GM19467 (cell line): Measurements from ENCODE around the gene HEBP2.
"Not testable (repeated sequence)": the region's sequence is repeated elsewhere in the genome, so short reads cannot be mapped to it uniquely, and the experiment has no call there.

Experiments
- ATAC-seq: cut with Tn5 transposase; IDR thresholded peaks from one replicate; pipeline ENCODE4 v1.9.1; 2021; ENCODE audit warnings: mild to moderate bottlenecking, moderate library complexity; ENCODE audit not compliant: unreplicated experiment

The HEBP2 gene

GRCh38 chr6:138403801-138404665, at the start of gene HEBP2:
HEBP2 (plus strand) TSS chr6:138404223; CDS start chr6:138404496, 273 bp downstream.
- ATAC-seq = peak; percentile 85

- no peak for ATAC-seq
Observed at GRCh38 chr6:138357928-138358327, 46.1 kb upstream of the HEBP2 start.

DNA sequence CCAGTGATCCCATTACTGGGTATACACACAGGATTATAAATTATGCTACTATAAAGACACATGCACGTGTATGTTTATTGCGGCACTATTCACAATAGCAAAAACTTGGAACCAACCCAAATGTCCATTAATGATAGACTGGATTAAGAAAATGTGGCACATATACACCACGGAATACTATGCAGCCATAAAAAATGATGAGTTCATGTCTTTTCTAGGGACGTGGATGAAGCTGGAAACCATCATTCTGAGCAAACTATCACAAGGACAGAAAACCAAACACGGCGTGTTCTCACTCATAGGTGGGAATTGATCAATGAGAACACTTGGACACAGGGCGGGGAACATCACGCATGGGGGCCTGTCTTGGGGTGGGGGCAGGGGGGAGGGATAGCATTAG, 35.3 kb upstream of the HEBP2 start:
- not testable (repeated sequence) for ATAC-seq

GRCh38 chr6:138370631-138371451, 33.2 kb upstream of the HEBP2 start:
- no peak for ATAC-seq

GRCh38 chr6:138371452-138371711, 32.6 kb upstream of the HEBP2 start:
- no peak for ATAC-seq

DNA sequence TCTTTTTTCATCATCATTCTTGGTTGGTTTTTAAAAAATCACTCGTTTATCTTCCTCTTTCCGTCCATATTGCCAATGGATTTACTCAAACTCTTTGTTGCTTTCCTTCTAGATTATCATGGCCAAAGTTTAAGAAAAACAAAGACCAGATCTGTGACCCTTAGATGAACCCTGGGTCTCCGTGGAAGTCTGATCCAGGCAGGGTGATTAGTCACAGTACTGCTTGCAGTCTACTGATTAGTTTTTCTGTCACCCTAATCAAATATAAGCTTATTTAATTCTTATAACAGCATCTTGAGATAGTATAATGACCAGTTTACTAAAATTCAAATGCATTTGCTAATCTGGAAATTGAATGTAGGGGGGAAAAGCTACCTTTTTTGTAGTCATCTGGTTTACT, 32.3 kb upstream of the HEBP2 start:
- no peak for ATAC-seq

DNA sequence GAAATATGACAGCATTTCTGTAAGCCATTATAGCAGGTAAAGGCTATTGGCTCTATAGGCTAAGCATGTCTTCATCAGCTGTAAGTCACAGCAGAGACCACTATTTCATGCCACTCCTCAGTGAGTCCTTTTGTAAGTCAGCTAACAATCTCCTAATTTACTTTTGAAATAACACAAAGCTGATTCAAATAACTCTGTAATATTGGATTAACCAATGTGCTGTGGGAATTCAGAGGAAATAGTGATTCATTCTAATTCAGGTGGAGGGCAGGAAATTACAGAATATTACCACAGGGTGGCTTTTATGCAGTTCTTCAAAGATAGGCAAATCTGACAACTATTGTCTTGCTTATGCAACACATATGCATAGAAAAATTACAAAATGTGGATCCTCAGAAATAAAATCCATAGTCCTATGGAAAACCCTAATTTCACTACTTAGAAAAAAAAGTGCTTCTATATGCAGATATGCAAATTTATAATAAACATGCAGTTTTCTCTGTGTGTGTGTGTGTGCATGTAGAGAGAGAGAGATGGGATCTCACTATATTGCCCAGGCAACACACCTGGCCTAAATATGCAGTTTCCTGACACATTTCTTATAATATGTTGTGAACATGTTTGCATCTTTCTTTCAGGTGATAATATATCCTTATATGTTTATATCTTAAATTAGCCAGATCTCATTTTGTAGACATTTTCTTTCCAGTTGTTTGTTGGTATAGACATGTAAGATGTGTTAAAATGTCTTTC, 31.1 kb upstream of the HEBP2 start:
- no peak for ATAC-seq

DNA sequence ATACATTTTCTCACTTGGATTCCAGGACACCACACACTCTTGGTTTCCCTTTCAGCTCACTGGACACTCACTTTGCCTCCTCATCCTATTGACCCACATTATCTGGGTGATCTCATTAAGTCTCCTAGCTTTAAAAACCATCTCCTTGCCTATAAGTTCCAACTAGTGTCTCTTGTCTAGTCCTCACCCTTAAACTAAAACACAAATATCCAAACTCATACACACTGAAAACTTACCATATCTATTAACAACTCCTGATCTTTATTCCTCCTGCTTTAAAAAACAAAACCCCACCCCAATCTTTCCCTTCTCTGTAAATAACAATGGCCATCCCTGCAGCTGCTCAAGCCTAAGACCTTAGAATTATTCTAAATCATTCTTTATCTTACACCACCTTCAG, 29.8 kb upstream of the HEBP2 start:
- no peak for ATAC-seq

DNA sequence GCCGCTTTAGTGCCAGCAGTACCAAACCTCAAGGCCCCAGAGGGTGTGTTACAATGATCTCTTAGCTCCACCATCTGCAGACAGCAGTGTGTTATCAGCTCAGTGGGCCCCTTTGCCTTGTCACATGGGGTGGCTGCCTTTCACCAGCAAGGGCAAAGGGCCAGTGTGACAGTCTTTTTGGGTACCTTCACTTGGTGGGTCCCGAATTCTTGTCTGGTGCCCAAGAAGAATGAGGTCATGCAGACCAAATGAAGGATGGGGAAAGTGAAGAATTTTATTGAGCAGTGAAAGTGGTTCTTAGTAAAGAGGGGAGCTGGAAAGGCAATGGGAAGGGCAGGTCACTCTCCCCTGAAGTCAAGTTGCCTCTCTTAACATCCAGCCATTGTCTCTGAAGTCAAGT, 29.2 kb upstream of the HEBP2 start:
- ATAC-seq = no peak

GRCh38 chr6:138377042-138377441, 27.0 kb upstream of the HEBP2 start:
- ATAC-seq = no peak

GRCh38 chr6:138377844-138378243, 26.2 kb upstream of the HEBP2 start, which contains the start of gene SMIM28:
SMIM28 (plus strand) TSS chr6:138377905; CDS start chr6:138378073, 168 bp downstream.
- no peak for ATAC-seq

- ATAC-seq = no peak
Observed at GRCh38 chr6:138378463-138378862, 25.6 kb upstream of the HEBP2 start.

DNA sequence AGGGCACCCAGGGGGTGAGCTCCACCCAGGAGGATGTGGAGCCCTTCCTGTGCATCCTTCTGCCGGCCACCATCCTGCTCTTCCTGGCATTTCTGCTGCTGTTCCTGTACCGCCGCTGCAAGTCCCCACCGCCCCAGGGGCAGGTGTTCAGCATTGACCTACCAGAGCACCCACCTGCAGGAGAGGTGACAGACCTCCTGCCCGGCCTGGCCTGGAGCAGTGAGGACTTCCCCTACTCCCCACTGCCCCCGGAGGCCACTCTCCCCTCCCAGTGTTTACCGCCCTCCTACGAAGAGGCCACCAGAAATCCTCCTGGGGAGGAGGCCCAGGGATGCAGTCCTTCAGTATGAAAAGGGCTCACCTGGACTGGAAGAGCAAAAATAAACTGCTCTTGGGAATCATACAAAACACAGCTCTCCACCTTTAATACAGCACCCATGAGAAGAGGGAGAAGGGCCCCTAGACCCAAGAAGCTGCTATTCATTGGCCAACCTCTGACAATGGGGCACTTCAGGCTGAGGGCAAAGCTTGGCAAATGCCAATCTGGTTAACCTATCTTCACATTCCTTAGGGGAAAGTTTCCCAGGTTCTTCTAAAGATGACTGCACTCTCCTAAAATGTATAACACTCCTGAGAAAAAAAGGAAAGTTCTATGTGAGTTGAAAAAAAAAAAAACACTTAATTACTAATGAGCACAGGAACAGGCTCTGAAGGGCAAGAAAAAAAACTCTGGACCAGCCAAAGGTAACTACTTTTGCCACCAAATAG, 21.3 kb upstream of the HEBP2 start:
- no peak for ATAC-seq

DNA sequence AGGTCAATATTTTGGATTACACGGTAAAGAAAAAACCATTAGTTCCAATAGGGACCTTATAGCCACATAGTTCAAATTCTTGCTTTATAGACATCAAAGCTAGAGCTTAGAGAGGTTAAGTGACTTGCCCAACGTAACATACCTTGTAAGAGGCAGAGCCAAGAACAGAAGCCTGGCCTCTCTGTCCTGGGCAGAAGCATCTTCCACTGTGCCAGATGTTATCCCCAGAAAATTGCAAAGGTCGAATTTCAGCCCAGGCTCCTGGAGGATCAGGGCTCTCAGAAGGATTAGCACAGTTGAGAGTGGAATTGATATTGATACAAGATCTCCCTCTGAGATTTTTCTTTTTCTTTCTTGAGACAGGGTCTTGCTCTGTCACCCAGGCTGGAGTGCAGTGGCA, 20.2 kb upstream of the HEBP2 start:
- no peak for ATAC-seq

DNA sequence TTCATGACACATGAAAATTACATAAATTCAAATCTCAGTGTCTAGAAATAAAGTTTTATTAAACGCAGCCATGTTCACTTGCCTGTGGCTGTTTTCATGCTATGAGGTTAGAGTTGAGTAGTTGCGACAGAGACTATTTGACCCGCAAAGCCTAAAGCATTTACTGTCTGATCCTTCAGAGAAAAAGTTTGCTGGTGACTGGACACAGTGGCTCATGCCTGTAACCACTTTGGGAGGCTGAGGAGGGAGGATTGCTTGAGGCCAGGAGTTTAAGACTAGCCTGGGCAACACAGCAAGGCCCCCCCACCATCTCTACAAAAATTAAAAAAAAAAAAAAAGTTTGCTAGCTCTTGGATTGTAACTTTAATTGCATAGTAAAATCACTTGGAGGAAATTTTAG, 17.1 kb upstream of the HEBP2 start:
- ATAC-seq = no peak

DNA sequence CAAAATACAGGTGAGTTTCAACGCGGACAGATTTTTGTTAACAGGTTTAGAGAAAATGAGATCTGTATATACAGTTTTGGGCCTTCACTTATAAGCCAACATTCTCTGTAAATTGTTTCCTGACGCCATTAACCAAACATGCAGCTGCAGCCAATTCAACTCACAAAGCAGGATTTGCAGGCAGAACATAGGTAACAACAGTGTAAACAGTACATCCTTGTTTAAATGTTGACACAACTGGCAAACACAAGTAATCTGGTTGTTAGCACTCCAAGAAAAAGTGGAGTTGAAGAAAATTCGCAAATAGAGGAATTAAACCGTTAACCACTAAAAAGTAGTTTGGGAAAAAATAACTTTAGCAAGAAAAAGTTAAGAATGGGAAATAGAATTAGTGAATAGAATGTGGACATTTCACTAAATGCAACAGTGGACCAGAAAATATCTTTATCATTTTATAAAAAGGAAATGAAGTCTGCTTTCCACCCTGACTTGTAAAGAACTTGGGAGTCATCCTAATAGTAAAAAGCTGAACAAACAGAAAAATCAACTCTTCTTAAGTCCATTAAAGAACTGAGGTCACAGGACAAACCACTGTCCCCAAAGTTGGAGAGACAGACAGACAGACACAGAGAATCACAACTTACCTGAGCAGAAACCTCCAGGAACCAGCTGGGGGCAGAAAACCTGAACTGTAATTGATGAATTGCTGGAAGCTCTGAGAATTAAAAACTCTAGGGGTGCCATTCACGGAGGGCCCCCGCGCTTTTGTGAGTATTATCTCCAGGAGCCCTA, 16.2 kb upstream of the HEBP2 start:
- ATAC-seq = no peak

DNA sequence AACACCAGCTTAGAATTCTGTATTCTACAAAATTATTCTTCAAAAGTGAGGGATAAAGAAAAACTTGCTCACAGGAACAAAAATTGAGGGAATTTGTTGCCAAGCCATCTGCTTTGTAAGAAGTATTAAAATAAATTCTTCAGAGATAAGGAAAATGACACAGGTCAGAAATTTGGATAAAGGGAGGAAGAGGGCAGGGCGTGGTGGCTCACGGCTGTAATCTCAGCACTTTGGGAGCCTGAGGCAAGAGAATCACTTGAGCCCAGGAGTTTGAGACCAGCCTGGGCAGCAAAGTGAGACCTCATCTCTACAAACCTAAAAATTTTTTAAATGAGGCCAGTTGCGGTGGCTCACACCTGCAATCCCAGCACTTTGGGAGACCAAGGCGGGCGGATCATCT, 14.5 kb upstream of the HEBP2 start:
- ATAC-seq = no peak

GRCh38 chr6:138393871-138394783, 9.9 kb upstream of the HEBP2 start:
- no peak for ATAC-seq

DNA sequence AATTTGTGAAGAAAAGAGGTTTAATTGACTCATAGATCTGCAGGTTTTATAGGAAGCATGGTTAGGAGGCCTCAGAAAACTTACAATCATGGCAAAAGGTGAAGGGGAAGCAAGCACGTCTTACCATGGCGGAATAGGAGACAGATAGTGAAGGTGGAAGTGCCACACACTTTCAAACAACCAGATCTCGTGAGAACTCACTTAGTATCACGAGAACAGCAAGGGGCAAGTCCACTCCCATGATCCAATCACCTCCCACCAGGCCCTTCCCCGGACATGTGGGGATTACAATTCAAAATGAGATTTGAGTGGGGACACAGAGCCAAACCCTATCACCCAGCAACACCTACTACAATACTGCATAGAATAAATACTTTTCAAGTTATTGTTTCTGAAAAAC, 7.3 kb upstream of the HEBP2 start:
- no peak for ATAC-seq
